GM18867 (cell line): ENCODE data around the gene ARHGEF28.

Experiments used
- ATAC-seq: cut with Tn5 transposase; IDR thresholded peaks from one replicate; pipeline ENCODE4 v1.9.1; 2021; ENCODE audit warnings: mild to moderate bottlenecking, moderate library complexity; ENCODE audit not compliant: unreplicated experiment

The ARHGEF28 gene

DNA sequence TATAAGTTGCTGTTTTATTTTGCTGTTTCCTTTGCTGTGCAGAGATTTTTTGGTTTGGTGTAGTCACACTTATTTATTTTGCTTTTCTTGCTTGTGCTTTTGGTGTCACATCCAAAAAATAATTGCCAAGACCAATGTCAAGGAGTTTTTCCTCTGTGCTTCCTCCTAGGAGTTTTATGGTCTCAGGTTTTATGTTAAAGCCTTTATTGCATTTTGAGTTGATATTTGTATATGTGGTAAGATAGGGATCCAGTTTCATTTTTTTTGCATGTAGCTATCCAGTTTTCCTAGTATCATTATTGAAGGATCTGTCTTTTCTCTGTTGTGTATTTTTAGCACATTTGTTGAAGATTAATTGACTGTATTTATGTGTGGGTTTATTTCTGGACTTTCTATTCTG lies 210.6 kb downstream of the ARHGEF28 start:
- ATAC-seq, result no peak

DNA sequence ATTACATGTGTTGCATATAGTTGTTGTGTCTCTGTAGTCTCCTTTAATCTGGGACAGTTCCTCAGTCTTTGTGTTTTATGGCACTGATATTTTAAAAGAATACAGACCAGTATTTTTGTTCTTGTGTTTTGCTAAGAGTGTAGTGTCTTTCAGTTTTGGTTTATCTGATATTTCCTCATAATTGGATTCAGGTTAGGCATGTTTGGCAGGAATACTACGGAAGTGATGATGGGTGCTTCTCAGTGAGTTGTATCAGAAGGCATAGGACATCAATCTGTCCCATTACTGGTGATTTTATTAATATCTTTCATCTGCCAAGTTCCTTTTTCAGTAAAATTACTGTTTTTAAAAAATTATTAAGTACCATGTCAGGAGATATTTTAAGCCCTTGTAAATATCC lies 212.9 kb downstream of the ARHGEF28 start:
- ATAC-seq, result no peak

- no peak for ATAC-seq
These were observed 215.6 kb downstream of the ARHGEF28 start for GRCh38 chr5:73841641-73842040.

DNA sequence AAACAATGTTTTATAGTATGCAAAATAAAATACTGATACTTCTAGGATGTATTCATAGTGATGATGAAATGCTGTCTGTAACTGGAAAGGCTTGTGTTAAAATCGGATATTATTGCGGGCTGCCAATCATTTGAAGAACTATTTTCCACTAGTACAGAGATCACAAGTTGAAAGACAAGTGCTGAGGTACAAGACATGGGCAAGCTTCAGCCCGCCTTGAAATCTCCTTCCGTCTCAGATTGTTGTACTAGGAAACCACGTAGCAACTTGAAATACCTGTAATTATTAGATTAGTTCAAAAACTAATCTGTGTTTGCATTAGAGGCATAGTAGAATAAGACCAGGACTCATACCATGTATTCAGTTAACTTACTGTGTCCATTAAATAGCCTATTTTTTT lies 218.2 kb downstream of the ARHGEF28 start:
- ATAC-seq, result no peak

GRCh38 chr5:73851471-73852181 lies 225.6 kb downstream of the ARHGEF28 start:
- no peak for ATAC-seq

GRCh38 chr5:73853091-73853490 lies 227.1 kb downstream of the ARHGEF28 start:
- ATAC-seq, result peak; percentile 53

DNA sequence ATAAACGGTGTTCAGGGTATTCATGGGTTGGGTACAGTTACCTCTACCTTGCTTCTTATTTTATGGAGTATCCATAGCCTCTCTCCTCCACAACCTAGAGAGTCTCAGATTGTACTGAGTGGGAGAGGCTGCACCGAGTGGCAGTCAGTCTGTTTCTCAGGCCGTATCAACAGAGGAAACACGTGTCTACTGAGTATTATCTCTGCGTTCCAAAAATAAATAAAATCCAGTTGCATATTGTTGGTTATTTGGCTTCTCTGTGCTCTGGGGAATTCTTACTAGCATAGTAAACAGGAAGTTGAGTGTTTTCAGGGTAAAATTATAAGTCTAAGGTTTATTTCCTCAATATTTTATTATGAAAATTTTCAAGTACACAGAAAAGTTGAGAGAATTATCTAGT lies 231.0 kb downstream of the ARHGEF28 start:
- no peak for ATAC-seq

DNA sequence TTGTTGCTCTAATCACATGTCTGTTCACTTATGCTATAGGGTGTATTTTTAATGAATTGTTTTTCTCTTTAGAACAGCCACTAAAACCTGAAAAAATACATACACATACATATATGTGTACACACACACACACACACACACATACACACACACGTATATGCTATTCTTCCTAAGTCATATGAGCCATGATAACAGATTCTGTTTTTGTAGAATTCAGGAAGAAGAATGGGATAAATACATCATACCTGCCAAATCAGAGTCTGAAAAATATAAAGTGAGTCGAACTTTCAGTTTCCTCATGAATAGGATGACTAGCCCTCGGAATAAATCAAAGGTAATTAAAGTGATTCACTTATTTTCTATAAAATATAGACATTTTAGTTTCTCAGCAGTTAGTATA lies 231.4 kb downstream of the ARHGEF28 start:
- ATAC-seq, result no peak

- no peak for ATAC-seq
These were observed 232.1 kb downstream of the ARHGEF28 start for GRCh38 chr5:73858054-73858453.

DNA sequence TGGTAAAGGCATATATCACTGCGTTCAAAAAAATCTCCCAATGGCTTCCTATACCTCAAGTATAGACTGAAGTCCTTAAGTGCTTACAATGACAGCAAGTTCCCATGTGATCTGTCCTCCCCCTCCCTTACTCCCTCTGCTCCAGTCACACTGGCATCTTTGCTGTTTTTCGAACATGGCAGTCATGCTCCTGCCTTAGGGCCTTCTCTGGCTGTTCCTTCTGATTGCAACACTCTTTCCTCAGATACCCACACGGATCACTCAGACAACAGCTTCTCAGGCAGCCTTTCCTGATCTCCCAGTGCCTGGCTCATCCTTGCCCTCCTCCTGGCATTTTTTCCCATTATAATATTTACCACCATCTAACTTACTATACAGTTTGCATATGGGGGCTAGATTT lies 232.8 kb downstream of the ARHGEF28 start:
- ATAC-seq, result no peak

- ATAC-seq, result no peak
These were observed 233.7 kb downstream of the ARHGEF28 start for GRCh38 chr5:73859696-73860095.

- no peak for ATAC-seq
These were observed 235.5 kb downstream of the ARHGEF28 start for GRCh38 chr5:73861313-73861988.

- no peak for ATAC-seq
These were observed 236.8 kb downstream of the ARHGEF28 start for GRCh38 chr5:73862796-73863195.

DNA sequence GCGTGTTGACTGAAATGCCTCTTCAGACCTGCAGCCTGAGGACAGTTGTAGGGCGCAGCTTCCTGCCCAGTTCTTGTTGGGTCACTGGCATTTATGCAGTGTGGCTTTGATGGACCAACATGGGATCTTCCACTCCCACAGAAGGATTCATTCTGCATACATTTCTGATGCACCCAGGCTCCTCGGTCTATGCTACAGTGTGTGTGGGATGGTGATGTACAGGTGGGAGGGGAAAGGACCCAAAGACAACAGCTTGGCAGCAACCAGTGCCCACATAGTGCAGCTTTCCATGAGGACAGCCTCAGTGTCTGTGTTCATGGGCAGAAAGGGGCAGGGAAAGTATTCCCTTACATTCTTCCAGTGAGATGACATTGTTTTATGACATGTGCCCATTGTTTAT lies 237.9 kb downstream of the ARHGEF28 start:
- ATAC-seq, result no peak

GRCh38 chr5:73865315-73865714 lies 239.3 kb downstream of the ARHGEF28 start:
- no peak for ATAC-seq

DNA sequence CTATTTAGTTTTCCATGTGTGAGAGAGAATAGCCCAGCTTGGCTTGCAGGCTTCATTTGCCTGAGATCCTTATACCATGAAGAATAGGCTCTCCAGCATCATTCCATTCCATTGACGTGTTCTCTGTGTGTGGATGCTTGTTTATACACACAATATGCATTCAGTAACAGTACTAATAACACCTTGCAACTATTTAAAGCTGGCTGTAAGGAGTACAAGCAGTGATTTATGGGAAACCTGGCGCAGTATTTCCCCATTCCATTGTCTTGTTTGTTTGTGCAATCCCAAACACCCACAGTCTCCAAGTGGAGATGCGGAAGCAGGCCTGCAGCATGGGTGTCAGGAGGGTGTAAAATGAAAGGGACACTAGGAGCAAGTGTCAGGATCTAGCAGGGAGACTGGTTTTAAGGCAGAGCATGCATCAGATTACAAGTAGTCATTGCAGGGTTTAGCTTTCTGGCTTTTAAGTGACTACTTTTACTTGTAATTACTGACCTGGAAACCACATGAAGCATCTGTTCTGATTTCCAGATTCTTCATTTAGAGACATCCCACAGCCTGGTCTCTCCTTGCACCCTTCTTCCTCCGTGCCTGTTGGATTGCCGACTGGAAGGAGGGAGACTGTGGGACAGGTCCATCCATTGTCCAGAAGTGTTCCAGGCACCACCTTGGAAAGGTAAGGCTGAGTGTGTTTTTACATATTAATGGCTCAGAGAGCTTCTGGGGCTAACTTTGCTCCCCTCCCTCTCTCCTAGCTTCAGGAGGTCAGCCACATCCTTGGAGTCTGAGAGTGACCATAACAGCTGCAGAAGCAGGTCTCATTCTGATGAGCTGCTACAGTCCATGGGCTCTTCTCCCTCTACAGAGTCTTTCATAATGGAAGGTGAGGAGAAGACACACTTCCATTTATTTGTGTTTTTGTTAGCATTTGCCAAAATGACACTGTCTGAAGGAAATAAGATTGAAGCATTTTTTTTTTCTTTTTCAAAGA lies 241.6 kb downstream of the ARHGEF28 start:
- no peak for ATAC-seq

GRCh38 chr5:73883646-73884045 lies 257.6 kb downstream of the ARHGEF28 start:
- no peak for ATAC-seq

DNA sequence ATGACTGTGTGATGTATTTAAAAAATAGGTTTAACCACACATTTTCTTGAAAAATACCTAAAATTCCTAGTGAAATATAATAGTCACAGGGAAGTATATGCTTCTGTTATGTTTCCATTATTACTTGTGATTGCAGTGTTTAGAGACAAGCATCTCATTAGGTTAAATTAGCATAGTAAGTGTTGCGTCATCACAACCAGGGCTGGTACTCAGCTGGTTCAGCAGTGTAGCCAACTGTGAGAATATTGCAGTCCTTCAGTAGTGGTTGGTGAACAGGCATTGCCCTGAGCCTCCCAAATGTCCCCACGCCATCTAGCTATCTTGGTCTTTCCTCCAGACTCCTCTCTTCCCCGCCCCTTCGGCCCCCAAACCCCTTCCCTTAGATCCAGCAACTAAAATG lies 261.7 kb downstream of the ARHGEF28 start:
- no peak for ATAC-seq

GRCh38 chr5:73890569-73890968 lies 264.6 kb downstream of the ARHGEF28 start:
- ATAC-seq, result no peak

DNA sequence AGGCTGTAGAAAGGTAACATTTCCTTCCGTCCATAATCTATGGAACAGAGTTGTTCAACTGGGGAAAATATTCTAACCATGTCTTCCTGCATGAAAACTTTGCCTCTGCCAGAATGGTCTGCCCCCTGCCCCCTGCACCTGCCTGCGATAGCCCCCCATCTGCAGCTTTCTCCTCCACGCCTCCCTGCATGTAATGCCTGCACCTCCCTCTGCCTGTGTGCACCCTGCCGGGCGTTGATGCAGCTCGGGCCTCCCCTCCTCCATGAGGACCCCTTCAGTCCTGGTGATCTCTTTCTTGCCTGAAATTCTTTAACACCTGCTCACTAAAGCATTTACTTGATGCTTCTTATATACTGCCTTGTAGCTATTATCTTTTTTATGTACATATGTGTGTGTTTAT lies 266.2 kb downstream of the ARHGEF28 start:
- ATAC-seq, result no peak

DNA sequence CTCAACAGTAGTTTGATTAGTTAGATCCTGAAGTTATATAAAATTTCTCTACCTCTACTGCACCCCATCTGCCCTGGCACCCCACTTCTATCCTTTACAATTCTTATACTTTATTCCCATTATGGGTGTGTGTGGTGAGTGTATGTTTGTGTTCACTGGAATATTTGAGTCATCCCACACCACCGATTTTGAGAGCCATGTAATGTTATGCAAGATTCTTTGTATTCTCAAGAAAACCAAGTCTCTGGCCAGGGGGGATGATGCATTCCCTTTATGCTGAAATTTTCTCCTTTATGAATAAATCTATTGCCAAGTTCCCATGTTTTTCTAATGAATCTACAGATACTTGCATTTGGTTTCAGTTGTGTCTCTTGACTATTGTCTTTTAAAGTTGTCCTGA lies 266.8 kb downstream of the ARHGEF28 start:
- no peak for ATAC-seq
